Brain pericyte (primary cell): Measurements from ENCODE around the gene ARHGAP44.

Experiments
- DNase-seq: peaks from one replicate; pipeline ENCODE4 v3.0.0-alpha.2; 2012; ENCODE audit warnings: low read depth, low spot score

The ARHGAP44 gene

DNA sequence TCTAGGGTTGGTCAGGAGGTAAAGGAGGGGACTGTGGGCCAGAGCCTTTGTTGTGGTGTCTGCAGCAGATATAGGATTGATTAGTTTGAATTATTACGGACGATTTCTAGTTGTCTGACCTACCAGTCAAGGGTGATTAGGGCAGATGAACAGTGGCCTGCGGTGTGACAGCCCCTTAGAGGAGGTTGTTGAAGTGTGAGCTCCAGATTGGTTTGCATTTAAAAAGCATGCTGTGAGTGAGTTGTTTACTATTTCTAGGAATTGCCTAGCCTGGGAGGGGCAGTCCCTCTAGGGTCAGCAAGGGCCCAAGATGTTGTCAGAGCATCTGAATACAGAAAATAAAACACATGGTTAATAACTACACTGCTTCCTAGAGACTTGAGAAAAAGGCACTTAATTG, 108.8 kb downstream of the ARHGAP44 start:
- DNase-seq: no peak

DNA sequence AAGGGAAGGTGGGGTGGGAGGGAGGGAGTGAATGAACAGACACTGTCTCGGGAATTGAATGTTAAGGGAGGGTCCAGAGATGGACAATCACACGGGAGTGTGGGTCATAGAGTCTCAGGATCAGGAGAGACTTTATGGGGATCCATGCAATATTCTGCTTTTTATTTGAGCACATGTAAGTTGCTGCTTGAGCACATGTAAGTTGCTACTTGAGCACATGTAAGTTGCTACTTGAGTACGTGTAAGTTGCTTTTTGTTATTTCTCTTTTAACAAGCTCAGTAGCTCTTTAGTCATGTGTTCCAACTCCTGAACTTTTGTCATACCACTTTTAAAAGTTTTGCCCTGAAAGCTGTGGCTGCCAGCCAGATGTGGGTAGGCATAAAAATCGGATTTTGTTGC, 110.3 kb downstream of the ARHGAP44 start:
- no peak for DNase-seq

DNA sequence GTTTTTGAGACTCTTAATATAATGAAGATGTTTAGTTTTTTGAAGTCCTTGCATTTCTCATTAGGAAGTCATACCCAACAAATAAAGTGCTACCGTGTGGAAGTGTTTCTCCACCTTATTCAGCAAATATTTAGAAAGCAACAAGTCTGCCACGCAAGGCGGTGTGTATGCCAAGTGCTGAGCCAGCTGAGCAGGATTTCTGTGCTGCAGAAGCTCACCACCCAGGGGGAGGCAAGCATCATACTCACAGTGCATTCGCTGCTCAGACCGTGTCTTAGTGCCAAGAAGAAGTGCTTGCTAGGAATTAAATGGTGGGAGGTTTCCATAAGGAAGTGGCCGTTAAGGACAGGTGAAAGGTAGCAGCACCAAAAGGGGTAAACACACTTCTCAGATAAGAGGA, 111.2 kb downstream of the ARHGAP44 start:
- DNase-seq: no peak

DNA sequence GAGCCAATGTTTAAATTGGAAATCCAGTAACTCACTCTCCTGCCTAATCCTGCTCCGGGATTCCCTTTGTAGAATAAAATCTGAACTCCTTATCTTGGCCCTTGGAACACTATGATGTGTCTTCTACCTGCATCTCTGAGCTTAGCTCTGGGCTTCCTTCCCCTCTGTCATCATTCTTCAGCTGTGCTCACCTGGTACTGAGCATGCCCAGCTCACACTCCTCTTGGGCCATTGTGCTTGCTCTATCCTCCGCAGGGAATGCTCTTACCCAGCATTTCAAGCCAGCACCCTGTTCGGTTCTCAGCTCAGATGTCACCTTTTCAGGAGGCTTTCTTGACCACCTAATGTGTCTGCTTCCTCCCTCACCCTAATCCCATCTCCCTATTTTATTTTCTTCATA, 112.7 kb downstream of the ARHGAP44 start:
- no peak for DNase-seq

DNA sequence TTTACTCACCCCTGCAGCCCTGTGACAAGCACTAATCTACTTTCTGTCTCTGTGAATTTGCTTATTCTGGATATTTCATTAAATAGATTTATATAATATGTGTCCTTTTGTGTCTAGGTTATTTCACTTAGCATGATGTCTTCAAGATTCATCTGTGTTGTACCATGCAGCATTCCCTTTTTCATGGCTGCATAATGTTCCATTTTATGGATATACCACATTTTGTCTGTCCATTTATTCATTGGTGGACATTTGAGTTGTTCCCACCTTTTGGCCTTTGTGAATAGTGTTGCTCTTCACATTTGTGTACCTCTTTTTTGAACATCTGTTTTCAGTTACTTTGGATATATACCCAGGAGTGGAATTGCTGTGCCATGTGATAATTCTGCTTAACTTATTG, 118.2 kb downstream of the ARHGAP44 start:
- DNase-seq: no peak

DNA sequence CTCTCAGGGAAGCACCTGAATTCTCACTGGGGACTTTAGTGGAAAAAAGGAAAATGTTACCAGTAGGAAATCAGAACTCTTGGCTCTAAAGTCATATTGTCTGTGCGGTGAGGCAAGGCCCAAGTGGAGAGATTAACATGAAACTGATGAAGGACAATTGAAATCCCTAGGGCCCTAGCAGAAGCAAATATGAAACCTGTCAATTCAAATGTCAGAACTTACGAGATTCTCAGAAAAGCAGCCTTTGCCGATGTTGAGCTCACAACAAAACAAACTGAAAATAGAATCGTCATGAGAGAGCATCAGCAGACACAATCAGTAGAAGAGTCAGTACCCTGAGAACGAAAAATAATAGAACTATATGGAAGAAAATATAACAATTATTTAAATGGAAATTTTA, 119.7 kb downstream of the ARHGAP44 start:
- no peak for DNase-seq

DNA sequence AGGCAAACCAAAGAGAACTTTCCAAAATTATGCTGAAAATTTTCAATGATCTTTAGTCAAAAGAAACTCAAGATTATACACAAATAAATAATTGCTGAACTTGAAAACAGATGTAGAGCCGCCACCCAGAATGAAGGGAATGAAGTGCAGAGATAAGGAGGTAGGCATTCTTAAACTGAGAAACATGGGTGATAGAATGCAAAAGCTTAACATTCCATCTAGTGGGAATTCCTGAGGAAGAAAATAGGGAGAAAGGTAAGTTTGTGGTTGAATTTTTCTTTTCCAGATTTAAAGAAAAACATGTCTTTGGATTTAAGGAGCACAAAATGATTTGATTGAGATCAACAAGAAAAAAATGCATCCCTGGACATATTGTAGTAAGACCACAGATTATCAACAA, 120.2 kb downstream of the ARHGAP44 start:
- no peak for DNase-seq

DNA sequence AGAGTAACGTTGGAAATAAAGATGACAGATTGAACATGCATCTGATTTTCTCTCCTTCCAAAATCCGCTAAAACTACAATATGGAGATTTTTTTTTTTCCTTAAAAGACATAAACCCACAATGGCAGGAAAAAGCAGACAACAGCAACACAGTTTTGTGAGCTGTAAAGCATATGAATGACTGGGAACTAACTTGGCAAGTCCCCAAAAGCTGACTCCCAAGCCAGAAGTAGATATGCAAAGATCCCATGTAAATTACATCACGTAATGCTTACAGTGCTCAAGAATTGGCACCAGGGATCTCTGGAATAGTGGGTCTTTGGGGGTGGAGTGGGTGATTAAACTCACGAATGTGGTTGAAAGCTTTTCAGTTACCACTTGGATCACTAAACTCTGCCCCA, 121.9 kb downstream of the ARHGAP44 start:
- no peak for DNase-seq

DNA sequence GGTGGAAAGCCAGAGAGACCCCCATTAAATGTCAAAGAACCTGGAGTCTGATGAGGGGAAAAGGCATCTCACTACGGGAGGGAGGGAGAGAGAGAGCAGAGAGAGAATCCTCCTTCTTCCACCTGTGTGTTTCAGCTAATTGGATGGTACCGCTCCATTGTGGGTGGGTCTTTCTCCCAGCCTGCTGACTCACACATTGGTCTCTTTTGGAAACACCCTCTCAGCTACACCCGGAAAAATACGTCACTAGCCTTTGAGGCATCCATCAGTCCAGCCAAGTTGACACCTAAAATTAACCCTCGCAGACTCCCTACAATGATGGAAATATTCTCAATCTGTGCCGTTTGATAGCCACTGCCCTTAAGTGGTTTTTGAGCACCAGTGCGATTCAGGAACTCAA, 128.1 kb downstream of the ARHGAP44 start:
- DNase-seq: no peak

DNA sequence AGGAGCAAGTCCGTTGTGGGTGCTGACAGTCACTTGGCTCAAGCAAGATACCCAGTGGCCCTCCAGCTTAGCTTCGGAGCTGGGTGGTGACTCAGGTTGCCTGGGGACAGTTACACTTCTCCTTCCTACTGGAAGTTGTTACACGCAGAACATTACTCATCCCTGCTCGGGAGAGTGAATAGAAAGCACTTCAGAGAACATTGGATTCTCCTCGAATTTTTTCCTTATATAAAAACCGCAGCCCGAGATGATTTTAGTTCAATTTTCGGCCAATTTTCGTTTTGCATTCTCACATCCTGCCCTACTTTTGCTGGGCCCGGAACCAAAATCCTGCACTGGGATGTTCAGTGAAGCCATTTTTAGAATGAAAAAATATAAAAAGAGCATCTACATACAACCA, 128.8 kb downstream of the ARHGAP44 start:
- no peak for DNase-seq

DNA sequence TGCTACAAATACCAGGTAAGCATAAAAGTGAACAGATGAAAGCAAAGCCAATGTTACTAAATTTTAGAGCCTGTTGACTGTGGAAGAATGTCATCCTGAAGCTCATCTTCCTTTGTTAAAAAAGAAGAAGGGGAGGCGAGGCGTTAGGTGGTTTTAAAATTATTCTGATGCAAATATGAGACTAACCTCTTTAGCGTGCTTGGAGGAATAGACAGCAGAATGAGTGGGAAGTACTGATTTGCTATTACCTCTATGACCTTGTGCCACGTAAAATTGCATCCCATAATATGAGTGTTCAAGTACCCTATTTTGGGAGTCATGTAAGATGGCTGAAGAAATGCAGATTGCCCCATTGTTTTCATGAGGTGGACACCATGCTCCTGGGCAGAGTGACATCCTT, 132.8 kb downstream of the ARHGAP44 start:
- DNase-seq: no peak

DNA sequence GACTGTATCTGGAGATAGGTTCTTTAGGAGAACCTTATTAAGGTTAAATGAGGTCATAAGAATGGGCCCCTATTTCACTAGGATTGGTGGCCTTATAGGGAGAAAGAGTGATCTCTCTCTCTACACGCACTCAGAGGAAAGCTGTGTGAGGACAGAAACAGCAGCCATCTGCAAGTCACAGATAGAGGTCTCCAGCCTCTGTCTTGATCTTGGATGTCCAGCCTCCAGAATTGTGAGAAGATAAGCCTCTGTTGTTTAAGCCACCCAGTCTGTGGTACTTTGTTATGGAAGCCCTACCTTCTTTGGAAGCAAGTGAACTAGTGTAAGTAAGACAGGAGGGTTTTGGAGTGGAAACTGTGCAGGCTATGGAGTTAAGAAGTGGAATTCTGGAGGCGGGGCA, 135.3 kb downstream of the ARHGAP44 start:
- no peak for DNase-seq

DNA sequence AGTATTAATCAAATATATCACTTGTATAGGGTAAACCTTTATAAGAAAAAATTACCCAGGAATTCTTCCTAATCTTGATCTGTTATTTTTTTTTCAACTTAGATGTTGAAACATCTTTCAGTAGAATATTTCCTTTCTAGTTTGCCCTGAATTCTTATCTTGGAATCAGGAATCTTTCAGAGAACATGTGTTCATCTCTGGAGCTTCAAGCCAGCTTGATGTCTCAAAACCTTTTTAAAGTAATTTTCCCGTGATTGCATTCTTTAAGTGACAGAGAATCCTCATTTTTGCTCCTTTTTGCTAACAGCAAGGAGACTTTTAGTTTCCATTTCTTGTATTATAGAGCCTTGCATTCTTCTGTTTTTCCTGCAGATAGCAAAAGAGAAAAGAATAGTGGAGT, 137.7 kb downstream of the ARHGAP44 start:
- no peak for DNase-seq

DNA sequence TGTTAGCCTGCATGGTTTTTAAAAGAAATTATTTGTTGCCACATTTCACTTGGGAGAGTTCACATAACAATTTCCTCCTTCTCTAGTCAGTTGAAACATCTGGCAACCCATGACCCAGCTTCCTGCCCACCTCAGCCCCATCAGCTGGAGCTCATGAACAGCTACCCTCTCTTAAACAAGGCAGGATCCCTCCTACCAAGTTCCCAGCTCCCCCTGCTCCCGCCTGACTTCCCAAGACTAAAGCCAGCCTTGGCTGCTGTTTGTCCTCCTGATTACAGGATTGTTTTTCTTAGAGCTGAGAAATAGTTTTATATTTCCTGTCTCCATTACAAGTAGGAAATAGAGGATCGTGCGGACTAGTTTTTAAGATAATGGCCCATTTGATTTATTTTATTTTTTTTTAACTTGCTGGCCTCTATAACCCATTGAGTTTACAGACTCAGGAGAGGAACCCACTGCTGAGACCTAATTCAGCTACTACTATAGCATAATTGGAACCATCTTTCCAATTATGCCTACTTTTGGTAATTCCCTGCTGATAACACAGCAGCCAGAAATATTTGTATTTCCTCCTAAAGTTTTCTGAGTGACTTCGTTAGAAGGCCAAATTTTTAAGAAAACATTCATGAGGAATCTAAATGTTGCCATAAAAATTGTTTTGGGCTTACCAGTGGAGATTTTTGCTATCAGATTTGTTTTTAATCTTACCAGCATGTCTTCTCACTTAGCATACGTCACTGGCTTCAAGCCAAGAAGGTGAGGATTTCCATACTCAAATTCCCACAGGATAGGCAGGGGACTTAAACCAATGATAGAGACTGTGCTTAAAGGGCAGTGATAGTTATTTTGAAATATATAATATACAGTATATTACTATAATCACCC, 138.5 kb downstream of the ARHGAP44 start:
- peak; percentile 16 for DNase-seq

DNA sequence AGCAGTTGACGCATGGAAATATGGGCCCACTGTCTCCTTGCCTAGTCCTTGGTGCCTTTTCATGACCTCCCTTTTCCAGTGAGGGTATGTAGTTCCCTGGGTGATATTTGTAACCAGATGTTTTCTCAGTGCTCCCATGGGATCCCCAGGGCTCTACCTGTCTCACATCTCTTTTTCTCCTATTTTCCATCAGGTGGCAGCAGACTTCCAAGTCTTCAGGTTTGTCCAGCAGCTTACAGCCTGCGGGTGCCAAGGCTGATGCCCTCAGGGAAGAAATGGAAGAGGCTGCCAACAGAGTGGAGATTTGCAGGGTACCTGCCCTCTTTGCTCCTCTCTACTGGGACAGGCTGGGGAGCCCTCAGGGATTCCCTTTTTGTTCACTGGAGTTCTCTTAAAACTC, 139.4 kb downstream of the ARHGAP44 start:
- no peak for DNase-seq

DNA sequence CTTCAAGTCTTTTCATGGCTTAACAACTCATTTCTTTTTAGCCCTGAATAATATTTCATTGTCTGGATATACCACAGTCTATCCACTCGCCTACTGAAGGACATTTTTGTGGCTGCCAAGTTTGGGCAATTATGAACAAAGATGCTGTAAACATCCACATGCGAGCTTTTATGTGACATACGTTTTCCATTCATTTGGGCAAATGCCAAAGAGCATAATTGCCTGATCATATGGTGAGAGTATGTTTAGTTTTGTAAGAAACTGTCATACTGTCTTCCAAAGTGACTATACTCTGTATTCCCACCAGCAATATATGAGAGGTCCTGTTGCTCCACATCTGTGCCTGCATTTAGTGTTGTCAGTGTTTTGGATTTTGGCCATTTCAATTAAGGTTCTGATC, 147.2 kb downstream of the ARHGAP44 start:
- DNase-seq: no peak

DNA sequence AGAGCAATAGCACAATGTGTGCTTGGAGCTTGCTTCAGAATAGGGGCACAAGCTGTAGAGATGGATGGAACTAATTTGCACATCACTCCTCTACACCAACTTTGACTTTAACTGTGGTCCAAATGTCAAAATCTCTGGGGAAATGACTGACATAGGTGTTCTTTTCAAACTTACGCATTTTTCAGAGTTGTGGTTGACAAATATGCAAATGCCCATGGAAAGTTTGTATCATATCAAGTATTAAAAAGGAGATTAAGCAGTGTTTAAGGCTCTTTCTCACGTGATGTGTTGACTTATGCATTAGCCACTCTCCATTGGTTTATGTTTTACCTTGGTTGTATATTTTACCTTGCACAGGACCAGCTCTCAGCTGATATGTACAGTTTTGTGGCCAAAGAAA, 151.4 kb downstream of the ARHGAP44 start:
- no peak for DNase-seq

DNA sequence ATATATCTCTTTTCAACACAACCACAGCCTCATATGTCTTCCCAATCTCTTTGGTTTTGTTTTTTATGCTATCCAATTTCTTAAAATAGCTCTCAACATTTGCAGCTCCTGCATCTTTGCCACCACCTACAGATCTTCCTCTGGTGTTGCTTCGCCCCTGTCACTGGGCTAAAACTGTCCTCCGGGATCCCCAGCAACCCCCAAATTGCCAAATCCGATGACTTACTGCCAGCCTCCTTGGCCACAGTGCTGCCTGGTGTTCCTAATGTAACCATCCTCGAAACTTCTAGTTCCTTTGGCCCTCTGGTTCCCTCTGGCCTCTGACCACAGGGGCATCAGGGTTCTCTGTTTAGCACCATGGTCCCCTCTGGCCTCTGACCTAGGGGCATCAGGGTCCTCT, 157.7 kb downstream of the ARHGAP44 start:
- no peak for DNase-seq

DNA sequence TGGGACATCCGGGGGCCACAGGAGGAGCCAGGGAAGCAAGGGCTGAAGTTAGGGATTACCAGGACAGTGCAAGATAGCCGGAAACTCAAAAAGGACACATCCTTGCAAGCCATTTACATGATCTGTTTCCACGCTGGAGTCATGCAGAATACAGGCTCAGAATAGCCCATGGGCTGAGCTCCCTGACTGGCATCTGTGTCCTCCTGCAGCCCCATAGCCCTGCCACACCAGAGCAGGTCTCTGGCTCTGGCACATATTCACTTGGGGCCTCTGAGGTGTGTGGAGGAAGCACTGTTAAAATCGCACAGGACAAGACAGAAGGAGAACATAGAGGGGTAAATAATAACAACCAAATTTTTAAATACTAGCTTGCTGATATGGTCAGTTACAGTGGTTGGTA, 162.7 kb downstream of the ARHGAP44 start:
- no peak for DNase-seq

DNA sequence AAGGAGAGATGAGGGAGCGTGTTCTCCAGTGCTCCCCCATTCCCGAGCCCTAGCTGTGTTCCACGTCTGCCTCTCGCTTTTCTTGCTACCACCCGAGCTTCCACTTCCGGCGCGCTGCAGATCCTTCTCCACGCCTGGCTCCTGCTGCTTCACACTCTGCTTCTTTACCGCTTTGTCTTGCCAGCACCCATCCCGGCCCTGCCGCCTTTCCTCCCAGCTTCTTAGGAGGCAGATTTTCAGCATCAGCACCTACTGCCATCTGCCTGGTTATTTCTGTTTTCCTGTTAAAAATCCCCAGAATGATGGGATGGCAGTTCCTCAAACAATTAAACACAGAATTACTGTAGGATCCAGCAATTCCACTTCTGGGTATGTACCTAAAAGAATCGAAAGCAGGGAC, 163.9 kb downstream of the ARHGAP44 start:
- no peak for DNase-seq

DNA sequence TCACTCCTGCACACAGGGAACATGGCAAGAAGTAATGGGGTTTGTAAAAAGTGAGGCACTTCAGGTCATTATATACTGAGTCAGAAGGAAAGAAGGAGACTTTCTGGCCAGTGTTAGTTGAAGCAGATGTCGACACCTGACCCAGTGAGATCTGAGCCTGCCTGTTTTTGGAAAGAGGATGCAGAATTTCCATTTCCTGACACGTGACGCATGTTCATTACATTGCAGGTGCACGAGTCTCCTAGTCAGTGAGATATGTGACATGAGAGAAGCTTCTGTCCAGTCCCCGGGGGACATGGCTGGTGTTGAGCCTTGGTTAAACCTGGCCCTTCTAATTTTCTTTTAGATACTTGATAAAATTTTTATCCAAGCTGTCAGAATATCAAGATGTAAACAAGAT, 166.2 kb downstream of the ARHGAP44 start:
- no peak for DNase-seq

DNA sequence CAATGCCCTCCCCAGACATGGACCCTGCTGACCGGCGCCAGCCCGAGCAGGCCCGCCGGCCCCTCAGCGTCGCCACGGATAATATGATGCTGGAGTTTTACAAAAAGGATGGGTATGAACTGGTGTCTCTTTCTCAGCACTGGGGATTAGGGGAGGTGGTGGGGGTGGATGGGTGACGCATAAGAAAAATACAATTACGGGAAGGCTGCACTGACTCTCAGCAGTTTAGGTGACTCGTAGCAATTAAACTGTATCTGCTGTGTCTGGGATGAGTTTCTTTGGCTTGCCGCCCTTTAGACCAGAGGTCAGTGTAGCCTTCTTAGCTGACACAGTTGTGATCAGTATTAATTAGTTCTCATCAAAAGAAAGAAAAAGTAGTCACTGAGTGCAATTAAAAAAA, 169.5 kb downstream of the ARHGAP44 start:
- no peak for DNase-seq

DNA sequence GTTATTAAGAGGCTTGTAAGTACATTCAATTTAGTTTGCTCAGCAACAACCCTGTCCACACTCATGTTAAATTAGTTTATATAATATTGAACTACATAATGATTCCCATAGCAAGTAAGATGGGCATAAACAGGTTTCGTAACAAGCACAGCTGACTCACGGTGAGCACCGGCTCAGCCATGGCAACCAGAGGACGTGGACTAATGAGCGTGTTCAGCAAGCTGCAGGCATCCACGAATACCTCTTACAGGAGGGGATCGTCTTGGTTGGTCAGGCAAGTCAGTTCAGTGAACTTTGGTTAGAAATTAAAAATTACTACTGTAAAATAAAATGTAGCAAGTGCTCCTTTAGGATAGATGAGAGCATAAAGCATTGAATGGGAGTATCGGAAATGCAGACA, 170.1 kb downstream of the ARHGAP44 start:
- no peak for DNase-seq

DNA sequence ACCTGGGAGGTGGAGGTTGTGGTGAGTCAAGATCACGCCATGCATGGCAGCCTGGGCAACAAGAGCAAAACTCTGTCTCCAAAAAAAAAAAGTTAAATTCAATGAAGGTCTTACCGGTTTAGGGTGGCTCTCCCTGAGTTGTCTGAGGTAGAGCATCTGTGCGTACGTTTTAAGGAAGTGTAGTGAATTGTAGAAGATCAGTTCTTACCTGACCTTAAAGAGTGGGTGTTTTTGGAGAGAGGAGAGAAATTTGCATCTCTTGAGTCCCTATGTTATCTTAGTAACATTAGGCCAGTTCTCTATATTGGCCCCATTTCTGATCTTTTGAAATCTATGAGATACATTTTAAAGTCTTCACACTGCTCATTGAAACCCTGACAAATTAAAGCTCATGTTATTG, 172.4 kb downstream of the ARHGAP44 start:
- no peak for DNase-seq
